DMS153 treated with DMSO at 0.1 percent for 48 hours (cell line): ENCODE results near the gene PITPNM3.

ENCODE experiments used
- DNase-seq: peaks from one replicate; lab custom pipeline; 2025; ENCODE audit not compliant: unreplicated experiment; lab: John Stamatoyannopoulos, UW

Gene PITPNM3

DNA sequence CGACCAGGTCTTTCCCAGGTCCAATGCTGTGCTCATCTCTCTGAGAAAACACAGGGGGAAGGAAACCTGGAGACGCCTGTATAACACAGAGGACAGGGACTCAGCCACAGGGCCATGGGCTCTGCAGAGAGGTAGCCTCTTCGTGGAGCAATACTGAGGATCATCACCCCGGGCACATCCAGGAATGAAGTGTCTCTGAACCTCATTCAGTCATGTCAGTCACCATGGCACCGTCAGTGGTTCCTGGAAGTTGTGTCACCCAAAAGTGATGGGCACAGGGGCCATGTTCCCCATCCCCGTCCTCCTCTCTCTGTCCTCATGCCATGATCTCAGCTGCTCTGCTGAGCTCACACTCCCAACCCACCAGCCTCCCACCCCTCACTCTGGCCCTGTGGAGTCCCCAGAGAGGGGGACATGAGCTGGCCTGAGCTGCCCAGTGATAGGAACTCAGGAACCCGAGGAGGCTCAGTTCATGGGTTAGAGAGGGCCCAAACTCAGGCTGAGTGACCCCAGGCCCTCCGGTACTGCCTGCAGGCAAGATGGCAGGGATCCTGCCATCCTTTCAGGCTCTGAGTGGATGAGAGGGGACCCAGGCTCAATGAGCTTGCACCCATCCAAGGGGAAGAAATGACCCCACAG lies 53.4 kb downstream of the PITPNM3 start:
- no peak for DNase-seq

DNA sequence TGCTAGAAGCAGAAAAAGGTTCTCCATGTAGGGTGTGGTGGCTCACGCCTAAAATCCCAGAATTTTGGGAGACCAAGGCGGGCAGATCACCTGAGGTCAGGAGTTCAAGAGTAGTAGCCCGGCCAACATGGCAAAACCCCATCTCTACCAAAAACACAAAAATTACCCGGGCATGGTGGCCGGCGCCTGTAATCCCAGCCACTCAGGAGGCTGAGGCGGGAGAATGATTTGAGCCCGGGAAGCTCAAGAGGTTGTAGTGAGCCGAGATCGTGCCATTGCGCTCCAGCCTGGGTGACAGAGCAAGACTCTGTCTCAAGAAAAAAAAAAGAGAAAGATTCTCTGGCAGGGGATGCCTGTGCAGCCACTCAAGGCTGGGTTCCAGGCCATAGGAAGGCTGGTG lies 54.2 kb downstream of the PITPNM3 start:
- DNase-seq, result no peak

DNA sequence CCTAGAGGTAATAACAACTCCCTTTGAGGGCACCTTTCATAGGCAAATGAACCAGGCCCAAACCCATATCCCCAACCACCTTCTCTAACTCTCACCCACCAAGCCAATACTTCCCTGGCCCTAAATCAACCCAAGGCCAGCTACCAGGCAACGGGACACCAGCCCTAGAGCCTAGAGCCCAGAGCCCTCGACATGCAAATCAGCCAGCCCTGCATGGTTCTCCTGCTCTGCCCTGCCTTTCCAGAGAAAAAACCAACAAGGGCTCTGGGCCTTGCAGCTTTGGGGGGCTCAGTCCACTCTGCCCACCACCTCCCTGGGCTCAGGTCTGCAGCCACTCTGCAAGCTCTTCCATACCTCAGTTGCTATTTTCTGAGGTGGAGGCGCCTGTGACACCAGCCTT lies 55.0 kb downstream of the PITPNM3 start:
- no peak for DNase-seq

DNA sequence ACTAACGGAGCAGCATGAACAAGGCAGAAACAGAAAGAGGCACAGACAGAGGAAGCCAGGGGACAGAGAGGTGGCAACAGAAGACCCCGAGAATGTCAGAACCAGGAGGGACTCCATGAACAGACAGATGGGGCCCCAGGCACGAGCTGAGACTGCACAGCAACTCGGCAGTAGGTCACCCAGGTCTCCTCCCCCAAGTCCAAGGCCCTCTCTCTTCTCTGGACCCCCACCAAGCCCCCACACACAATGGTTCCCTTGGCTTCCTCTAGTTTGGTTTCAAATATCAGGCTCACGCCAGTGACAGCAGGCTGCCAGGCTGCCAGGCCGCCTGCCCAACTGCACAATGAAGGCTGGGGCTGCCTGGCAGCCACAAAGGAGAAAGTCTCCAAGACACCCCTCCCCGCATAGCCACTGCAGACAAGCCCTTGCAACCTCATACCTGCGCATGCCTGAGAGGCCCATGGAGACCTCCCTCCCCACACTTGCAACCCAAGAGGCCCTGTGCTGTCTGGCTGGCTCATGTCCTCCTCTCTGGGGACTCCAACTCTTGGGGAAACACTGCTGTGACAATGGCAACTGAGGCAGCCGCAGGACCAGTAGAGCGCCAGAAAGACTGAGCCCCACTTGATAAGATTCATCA lies 57.3 kb downstream of the PITPNM3 start:
- DNase-seq, result no peak

DNA sequence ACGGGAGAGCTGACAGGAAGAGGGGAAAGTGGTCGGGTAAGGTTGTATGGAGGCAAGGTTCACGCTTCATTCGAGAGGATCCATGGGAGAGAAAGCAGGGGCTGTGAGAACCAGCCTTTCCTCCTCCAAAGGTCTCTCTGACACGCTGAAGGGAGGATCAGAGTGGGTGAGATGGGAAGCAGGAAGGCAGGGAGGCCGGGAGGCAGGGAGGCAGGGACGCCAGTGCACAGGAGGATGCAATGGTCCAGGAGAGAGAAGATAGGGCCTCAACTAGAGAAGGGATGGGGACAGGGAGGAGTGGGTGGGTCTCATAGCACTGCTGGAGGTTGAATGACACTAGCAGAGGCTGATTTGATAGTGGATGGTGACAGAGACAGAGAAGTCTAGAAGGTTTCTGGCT lies 58.0 kb downstream of the PITPNM3 start:
- no peak for DNase-seq

DNA sequence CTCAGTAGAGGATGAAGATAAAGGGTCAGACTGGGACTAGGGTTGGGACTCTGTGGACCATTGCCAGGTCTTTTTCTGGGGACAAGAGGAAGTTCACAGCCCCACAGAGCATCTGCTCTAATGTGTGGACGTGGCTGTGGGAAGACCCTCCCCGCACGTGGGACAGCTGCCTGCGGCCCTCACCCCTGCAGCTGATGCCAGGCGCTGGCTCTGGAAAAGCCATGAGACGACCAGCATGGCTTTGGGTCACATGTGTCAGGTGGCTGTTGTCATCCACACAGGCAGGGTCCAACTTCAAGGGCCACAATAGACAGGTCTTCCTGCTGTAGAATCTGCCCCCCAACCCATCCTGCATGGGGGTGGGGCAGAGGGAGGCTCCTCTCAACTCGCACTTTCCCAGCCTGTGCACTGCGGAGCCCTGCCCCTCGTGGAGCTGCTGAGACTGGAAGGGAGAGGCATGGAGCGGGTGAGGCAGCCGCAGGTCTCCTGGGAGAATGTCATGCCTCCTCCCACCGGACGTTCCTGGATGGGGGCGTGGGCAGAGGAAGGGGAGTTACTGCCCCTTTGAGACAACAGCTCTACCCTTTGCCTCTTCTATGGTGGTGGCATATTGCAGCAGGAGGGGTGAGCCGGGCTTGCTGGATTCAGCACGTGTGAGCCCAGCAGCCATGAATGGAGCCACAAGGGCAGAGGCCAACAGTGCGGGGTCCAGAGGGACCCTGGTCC lies 58.7 kb downstream of the PITPNM3 start:
- no peak for DNase-seq

DNA sequence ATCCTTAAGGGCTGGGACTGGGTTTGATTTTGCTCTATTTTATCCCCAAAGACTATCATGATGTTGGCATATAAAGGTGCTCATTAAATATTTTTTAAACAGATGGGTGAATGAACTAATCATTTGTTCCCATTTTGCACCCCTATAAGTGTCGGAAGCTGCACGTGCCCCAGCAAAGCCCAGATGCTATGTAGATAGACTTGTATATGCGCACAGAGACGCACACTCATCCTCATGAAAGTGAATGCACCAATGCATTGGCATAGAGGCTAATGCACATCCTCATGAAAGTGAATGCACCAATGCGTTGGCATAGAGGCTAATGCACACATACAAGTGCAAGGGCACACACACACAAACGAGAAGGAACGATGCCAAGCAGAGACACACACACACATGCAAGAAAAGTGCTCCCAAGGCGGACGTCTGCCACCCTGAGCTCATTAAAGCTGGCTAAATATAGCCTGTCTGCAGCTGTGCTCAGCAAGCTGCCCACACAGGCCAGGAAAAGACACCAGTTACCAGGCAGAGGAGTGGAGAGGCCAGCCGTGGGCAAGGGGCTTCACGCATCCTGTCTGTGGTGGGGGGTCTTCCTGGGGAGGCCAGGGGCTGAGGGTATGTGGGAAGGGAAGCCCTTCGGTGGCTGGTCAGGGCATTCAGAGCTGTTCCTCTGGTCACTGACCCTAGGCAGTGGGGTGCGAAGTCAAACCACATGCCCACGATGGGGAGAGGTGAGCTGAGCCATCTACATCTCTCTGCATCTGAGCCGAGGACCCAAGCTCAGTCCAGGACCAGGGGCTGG lies 59.5 kb downstream of the PITPNM3 start:
- no peak for DNase-seq

DNA sequence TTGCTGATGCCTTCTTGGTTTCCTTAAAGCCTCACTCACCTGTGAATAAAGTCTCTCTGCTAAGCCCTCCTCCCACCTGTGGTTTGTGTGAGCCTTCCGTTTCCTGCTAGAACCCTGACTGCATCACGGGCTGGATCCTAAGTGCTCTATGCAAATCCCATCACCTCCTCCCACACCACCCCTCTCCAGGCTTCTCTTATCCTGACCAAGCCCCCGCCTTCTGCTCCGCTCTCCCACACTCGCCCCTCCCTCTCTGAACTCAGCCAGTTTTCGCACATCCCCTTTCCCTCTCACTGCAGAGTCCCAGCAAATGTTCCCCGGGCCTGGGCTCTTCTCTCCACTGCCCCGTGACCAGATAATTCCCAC lies 60.3 kb downstream of the PITPNM3 start:
- DNase-seq, result peak; percentile 56

DNA sequence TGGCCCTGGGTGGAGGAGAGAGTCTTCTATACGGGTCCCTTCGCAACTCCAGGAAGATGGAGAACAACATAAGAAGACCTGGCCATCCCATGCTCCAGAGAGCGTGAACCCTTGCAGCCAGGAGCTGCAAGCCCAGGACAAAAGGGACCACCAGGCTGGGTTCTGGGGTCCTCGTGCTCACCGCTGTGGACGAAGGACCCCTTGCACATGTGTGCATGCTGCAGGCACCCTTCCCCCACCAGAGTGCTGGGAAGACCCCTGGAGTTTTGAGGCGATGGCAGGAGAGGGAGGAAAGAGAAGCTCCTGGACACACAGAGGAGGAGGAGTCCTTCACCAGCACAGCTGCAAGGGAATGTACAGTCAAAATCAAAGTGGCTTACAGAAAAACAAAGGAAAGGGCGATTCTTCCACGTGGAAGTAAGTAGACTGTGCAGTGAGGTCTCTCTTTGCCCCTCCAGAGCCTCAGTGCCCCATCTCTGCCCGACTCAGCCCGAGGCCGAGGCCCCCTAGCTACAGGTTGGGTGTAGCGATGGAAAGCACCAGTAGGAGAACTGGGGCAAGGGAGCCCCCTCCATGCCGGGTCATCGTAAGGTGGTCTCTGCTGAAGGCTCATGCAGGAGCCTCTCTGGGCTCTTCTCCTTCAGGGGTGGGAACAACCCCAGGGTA lies 60.8 kb downstream of the PITPNM3 start:
- no peak for DNase-seq

DNA sequence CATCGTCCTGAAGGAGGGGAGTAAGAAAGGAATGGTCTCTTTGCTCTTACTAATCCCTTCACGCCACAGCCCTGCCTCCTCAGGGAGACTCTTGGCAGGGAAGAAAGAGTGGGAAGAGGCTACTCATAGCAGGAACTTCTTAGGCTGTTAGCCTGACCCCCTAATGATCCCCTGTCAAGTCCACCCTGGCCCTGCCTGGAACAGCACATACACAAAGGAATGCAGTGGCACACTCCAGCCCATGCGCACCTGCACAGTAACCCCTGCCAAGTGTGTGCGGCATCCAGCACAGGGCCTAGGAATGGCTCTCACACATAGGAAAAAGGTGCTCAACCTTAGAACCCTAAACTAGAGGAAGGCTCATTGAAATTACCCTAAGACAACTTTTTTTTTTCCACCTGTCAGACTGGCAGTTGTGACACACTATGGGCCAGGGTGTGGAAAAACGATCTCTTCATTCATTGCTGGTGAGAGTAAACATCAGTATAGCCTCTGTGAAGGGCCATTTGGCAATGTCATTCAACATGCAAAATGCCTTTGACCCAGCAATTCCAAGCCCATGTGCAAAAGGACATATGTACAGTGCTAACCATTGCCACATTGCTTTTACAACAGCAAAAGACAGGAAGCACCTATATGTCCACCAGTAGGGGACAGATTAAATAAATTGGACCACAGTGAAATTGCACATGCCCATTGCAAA lies 62.0 kb downstream of the PITPNM3 start:
- no peak for DNase-seq

DNA sequence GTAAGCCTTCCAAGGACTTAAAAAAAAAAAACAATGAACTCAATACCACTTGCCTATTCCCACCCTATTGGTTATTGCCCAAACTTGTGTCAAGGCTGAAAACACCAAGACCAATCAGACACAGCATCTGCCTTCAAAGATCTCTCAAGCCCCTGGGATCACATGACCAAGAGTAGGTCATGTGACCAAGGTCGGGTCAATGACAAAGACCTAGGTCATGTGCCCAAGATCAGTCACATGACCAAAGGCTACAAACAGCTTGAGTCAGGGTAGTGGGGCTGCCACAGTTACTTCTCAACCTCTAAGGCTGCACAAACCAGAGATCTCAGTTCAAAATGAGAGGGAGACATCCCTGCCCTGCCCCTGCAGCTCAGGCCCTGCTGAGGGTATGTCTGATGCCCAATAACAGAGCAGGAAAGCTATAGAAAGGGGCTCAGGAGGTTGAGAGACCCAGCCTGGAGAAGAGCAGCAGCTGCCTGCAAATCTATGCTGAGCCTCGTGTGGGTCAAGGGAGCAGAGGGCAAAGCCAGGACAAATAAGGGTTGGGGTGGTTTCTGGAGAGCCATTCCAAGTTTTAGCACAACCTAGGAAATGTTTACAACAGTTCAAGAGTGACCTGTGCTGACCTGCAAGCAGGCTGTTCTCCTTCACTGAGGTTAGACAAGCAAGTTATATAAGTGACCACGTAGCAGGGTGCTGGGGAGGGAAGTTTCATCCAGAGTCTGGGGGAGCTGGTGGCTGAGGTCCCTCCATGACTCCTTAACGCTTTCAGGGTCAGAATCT lies 63.3 kb downstream of the PITPNM3 start:
- no peak for DNase-seq

DNA sequence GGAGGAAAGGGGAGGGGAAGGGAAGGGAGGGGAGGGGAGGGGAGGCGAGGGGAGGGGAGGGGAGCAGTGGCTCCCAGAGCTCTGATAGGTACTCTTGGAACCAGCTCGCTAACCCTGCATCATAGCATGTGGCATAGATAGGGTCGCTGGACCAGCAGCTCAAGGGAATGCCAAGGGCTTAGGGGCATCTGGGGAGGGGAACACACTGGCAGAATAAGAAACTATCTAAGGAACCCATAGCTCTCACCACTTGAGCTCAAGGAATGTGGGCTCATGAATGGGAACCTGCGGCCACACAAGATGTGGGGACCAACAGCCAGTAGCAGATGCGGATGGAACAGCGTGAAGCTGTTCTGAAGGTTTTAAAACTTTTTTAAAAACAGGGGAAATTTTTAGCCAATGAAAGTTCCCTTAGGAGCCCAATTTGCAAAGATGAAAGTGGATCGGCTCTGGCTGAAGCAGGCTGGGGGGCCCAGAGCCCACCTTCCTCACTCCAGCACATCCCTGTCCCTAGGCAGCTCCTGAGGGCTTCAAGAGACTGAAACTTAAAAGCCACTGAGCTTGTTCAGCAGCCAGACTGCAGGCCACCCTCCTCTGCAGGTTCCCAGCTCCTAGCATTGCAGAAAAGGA lies 65.2 kb downstream of the PITPNM3 start:
- no peak for DNase-seq

DNA sequence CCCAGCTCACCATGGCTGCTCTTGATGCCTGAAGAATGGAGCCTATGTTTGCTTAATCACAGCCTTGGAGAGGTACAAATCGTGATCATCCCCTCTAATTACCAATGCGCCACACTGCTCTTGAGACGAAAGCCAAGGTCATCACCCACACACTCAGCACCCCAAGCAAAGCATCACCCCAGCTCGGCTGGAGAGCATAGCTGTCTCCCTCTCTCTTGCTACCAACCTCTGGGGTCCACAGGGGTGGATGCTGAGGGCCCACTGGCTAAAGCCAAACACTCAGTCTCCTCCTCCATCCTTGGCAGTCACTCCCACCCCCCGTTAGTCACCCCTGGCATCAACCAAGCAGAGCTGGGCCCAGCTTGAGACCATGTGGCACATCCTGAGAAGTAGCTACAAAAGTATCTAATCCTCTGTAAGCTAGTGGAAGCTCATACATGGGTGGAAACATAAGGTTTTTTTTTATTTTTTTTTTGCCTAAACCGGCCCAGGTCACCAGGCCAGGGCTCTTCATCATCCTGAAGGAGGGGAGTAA lies 67.3 kb downstream of the PITPNM3 start:
- no peak for DNase-seq

DNA sequence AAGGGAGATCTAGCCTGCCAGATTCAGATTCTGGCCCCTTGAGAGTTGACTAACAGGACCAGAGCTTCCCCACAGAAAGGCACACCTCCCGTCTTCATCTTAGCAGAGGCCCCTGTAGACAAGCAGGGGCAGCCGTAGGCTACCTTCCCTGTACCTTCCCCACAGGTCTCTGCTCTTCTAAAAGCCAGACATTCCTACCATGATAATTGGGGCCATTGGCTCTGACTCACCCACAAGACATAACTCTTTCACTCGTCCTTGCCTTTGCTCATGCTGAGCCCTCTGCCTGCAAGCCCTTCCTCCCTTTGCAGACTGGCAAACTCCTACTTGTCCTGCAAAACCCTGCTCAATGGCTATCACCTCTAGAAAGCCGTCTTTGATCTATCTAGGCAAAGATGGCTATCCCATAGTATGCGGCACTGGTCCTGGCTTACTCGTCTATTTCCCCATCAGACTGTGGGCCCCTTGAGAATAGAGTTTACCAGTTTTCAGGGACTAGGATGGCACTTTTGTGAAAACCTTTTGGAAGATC lies 68.3 kb downstream of the PITPNM3 start:
- DNase-seq, result no peak

DNA sequence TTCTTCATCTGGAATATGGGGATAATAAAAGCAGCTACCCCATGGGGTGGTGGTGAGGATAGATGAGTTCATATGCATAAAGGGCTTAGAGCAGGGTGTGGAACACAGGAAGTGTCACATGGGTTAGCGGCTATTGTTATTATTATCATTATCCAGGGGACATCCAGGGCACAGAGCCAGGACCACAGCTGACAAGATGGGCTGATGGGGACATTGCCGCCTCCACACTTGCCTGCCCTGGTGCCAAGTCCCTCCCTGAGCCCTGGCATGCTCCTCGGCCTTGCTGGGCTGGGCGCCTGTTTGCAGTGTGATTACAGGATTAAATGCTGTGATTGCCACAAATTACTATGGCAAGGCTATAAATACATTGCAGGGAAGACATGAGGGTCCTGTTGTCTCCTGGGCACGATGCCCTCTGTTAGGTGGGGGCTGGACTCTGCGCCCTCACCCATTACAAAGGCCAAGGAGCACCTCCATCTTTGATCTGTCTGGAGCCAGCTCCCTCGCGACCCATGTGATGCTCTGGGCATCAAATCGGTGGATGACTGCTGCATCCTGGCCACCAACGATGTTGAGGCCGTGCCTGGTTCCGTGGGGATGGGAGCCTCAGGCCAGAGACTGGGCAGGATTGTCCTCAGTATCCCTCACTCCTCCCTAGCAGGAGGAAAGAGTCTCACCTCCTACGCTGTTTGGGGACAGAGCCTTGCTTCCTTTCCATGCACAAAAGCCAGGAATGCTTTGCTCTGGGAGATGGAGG lies 68.9 kb downstream of the PITPNM3 start:
- no peak for DNase-seq

DNA sequence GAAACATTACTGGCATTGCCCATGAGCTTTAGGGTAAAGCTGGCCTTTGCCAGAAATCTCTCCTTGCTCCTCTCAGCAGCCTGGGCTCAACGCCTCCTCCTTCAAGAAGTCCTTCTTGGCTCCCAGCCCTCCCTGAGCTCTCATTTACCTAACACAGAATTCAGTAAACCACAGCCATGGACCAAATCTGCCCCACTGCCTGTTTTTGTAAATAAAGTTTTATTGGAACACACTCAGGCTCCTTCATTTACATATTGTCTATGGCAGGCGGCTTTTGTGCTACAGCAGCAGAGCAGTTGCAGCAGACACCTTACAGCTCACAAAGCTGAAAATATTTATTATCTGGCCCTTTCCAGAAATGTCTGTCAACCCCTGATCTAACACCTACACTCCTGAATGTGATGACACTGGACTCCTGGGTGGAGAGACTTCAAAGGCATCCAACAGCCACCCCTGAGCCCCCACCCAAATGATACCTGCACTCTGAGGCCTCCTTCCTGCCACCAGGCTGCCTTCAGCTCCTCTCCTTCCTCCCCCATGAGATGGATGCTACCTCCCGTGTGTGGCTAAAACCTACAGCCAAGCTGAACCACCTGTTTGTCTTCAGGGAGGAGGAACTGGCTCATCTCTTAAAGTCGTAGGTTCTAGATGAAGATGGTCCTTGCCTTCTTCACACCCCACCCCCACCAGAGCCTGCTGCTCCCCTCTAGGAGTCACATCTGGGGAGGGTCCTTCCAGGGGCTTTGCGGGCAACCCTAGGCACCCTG lies 70.5 kb downstream of the PITPNM3 start:
- DNase-seq, result no peak

DNA sequence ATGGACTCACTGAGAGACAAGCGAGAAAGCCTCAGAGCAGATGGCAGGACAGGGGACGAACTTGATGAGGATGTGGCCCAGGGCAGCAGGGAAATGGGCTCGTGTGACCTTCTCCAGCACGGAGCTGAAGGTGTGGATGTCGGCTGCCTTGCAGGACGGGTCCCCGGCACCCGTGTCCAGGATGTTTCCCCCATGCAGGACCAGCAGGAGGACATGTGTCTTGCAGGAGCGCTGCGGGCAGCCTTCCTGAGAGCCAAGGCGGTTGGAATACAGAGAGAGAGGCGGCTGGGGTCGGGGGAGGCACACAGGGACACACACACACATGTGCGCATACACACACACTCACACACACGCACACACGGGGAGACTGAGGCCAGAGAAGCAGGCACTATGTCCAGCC lies 72.8 kb downstream of the PITPNM3 start:
- DNase-seq, result no peak
